Measurements from ENCODE around the gene CAPN9.
"Not testable (repeated sequence)": the region's sequence is repeated elsewhere in the genome, so short reads cannot be mapped to it uniquely, and the experiment has no call there.

Gene CAPN9

DNA sequence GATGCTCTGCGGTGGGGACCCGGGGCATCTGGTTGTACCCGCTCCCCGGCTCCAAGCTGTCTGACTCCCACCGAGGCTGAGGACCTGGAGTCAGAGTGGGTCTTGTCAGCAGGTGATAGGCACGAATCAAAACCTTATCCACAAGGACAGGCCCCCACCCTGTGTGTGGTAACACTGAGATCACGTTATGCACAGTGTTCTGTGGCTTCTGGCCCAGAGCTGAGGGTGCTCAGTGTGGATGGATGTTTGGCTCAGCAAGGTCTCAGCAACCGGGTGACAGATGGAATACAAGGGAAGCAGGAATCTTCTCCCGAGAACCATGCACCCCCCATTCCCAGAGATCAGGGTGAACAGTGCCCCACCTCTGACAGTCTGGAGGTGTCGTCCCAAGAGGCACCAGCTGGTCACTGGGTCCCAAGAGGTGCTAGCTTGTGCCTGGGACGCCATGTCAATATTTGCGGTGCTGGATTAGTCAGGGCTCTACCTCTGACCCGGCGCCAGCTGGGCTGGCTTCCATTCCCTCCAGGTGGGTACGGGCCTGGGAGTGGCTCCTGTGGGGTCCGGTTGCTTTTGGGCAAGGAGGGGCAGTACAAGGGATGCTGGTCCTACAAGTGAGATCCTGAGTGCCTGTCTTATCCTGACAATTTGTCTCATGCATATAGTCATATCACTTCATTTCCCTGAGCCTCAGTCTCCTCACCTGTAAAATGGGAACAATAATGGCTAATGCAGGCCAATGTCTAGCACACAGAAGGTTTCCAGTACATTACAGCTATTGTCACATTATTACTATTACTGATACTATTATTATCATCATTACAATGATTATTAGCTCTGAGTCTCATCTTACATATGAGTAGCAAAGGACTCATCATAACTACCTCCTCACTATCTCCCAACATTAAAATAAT is 957 bp downstream of the CAPN9 start:
- DNase-seq, result no peak

DNA sequence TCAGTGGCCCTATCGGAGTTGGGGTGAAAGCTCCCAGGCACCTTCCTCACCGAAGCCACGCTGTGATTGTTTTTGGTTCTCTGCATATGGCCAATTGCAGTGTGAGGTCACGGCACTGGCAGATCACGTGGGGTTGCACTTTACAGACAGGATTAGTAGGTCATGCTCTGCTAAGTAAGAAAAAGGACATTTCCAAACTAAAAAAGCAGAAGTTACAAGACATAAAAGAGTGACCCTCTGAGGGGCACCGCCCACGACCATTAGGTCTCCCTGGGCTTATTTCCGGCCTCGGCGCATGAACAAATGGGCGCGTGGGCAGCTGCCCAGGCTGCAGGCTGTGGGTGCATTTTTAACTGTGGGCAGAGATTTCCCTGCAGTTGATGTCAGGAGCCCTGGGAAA is 2.0 kb downstream of the CAPN9 start:
- no peak for DNase-seq

DNA sequence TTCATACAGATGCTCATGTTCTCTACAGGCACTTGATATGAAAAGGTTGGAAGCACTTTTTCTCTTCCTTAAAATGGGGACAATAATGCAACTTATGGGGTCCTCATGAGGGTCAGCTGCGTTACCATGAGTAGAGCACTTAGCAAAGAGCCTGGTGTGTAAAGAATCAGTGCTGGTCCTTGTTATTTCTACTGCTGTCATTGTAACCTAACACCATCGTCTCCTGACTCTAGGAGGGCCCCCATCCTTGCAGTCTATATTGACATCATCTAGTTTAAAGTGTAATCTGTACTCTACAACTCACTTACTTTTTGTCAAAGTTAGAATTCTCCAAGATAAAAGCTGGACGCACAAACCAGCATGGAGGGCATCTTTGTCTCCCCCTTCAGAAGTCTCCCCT is 2.4 kb downstream of the CAPN9 start:
- DNase-seq, result no peak

DNA sequence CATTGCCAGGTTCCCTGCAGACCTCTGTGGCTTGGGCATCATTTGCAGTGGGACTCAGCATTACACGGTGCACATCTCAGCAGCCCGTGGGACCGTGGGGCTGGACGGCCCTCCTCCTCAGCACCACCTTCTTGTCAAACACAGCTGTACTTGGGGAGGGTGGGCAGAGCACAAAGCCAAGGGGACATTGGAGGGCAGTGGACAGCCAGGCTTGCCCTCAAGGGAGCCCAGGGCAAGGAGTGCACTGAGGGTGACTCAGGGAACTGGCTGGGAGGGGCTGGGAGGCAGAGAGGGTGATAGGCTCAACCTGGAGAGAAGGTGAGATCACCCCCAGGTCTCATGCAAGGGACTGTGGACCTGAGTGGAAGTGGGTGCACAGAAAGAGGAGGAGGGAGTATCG is 3.4 kb downstream of the CAPN9 start:
- no peak for DNase-seq

DNA sequence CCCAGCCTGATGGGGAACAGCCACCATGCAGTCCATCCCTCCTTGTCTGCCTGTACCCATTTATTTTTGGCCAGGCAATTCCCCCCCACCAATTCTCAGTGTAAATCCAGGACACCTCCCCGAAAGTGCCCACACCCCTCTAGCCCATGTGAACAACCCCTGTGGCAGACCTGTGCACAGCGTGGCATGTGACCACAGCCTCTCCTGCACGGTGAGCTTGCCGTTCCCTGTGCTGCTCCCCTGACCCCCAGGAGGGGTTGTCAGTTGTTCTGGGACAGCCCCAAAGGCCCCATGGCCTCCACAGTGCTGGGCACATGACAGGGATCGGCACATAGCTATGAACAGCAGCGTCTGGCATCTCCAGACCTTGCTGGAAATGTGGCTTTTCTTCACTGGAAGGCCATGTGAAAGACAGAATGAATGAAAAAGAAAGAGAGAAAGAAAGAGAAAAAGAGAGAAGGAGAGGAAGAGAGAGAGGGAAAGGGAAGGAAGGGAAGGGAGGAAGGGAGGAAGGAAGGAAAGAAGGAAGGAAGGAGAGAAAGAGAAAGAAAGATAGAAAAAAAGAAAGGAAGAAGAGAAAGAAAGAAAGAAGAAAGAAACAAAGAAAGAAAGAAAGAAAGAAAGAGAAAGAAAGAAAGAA is 3.9 kb downstream of the CAPN9 start:
- DNase-seq, result no peak

DNA sequence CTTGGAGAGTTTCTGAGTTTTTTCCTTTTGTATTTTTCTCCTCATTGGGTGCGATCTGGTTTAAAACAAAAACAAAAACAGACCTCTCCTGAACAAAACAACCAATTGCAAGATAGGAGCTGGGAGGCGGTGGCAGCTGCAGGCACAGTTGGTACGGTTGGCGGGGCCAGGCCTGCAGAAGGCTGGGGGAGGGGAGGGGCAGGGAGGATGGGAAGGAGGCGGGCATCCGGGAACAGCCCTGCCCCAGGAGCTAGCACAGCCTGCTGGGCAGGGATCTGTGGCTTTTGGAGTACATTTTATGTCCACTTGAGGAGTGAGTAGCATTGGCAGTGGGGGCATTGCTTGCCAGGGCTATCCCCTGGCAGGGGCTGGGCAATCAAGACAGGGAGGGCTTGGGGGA is 5.2 kb downstream of the CAPN9 start:
- DNase-seq, result no peak

DNA sequence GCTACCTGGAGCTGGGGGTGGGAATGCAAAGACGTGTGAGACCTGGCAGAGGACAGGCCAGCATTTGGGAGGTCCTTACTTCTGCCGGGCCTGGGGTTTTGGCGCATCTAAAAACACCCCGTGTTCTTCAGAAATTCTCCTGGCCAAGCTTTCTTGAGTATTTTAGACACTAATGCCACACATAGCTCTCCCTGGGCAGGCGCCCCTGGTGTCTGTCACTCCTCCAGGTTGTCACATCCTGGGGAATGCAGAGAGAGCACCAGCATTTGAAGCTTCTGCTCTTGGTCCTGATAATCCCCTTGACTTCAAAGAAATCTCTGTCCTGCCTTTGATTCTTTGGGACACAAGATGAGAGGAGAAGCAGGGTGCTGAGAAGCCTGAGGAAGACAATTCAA is 6.0 kb downstream of the CAPN9 start:
- no peak for DNase-seq

DNA sequence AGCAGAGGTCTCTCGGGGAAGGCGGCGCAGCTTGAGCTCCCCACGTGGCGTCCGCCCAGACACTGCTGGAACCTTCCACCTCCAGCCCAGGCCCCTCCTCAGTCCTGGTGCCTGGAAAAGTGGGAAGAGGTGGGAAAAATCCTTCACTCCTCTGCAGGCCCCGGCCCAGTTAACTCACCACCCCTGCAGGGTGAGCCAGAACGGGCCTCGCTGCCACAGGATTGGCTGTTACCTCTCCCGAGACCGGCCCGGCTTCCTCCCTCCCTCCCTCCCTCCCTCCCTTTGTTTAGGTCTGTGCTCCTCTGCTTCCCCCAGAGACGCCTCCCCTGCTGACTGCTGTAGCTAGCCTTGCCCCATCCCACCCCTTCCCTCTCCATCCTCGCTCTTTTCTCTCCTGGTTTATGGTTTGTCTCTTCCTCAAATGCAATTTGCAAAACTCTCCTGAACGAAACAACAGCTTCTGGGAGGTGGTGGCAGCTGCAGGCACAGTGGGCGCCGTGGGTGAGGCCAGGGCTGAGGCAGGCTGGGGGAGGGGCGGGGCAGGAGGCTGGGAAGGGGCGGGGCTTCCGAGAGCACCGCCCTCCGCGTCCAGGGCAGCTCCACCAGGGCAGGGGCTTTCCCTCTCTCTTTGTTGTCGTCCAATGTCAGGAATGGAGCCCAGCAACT is 6.5 kb downstream of the CAPN9 start:
- DNase-seq, result no peak

DNA sequence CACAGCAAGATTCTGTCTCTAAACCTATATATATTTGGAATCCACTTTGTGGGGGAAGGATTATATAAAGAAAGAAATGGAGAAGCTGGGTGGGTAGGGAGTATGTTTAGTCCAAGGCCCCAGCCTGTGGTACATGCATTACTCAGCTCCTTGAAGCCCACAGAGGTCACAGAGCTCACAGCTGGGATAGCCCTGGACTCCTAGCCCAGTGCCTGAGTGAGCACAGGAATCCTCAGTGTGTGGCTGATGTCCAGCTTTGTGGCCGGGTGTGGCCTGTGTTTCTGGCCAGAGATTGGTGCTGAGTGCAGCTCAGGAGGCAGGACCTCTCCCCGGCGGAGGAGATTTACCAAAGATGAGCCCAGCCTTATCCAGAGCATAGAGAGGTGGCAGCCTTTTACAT is 7.6 kb downstream of the CAPN9 start:
- no peak for DNase-seq

DNA sequence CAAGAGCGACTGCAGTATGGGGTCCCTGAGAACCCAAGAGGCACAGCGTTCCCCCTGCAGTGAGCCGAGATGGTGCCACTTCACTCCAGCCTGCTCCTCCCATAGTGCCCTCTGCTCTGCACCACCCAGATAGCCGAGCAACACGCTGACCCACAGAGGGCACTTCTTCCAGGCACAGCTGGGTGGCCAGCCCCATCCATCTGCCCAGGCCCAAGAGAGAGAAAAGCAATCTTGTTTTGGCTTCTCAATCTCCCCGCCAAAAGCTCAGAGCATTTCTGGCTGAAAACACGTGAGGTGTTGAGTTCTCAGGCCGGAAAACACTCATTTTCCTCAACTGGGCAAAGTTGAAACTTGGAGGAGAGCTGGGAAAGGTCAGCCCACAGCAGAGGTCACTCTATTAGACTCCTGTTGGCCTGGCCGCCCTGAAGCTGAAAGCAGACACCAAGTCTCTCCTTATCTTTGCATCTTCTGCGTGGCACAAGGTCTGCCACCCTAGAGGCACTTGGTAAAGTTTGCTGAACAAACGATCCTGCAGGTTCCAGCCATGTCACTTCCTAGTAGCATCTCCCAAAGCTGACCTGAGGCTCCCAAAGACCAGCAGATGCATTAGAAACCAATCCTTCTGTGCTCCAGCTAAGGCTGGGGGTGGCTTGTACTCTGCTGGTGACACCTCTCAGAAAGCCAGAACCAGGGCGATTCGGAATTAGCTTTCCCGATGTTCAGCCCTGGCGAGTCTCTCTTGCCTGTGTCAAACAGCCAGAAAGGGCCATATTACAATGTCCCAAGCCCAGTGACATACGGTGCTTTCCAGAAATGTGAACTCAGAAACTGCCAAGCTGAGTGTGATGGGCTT is 10.9 kb downstream of the CAPN9 start:
- DNase-seq, result no peak

DNA sequence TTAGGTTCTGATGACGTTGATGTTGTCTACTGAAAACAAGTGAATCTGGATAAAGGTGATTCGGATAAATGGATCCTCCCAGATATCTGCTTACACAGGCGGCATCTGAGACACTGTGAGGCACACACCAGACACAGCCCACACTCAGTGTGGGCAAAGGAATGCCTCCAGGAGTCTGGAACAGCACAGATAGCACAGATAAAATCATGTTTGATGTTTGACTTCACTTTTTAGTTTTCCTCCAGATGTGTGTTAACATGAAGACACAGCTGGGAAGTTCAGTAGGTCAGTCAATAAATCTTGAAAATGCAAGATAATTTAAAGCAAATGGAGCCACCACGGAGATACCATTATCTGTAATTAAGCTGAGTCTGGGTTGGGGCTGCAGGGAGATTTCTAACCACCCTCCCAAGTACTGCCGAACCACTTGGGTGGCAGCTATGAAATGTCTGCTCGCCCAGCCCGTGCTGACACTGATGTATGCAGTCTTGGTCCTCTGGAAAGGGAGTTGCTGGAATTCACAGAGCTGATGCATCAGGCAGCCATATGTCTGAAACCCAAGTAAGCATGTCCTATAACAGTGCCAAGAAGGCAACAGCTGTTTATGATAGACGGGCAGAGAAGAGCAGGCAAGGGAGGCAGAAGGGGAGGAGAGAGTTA is 11.7 kb downstream of the CAPN9 start:
- DNase-seq, result no peak

DNA sequence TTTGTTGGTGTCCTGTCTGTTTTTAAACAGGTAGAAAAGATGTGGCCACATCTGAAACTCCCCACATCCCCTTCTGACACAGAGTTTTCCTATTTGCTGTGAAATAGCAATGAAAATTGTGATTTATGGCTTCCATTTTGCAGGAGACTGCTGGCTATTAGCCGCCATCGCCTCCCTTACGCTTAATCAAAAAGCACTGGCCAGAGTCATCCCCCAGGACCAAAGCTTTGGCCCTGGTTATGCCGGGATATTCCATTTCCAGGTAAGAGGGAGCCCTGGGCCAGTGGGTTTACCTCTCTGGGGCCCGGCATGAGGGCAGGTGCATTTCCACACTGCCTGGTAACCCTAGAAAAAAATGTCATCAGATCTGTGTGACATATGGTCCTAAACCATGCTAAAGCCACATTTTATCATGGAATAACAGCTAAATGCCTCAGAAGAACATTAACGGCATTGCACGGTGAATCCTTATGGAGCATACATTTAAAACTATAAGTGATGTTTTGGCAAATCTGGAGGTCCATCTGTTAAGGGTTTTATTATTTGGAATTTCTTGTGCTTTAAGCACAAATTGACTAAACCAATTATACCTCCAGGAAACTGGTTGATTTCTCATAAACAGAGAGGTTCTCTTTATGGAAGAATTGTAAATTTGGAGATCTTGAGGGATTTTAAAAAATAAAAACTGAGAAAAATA is 12.3 kb downstream of the CAPN9 start:
- DNase-seq, result no peak

DNA sequence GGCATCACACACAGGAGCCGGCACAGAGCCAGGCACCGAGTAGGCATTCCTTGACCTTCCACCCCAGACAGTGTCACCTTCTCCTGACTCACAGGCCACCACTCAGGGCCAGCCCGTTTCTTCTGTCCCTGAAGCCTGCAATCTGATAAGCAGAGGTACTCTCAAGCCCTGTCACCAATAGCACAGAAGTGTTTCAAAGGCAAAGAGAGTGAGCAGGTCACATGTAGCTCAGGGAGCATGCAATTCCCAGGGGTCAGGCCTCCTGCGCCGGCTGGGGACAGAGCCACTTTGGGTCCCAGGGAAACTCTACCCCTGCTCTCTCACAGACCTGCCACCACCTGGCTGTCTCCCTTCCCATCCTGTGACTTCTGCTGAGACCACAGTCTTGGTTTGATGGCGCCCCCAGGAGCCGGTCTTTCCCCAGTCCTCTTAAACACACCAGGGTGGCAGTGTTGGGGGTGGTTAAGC is 13.2 kb downstream of the CAPN9 start:
- DNase-seq, result no peak

DNA sequence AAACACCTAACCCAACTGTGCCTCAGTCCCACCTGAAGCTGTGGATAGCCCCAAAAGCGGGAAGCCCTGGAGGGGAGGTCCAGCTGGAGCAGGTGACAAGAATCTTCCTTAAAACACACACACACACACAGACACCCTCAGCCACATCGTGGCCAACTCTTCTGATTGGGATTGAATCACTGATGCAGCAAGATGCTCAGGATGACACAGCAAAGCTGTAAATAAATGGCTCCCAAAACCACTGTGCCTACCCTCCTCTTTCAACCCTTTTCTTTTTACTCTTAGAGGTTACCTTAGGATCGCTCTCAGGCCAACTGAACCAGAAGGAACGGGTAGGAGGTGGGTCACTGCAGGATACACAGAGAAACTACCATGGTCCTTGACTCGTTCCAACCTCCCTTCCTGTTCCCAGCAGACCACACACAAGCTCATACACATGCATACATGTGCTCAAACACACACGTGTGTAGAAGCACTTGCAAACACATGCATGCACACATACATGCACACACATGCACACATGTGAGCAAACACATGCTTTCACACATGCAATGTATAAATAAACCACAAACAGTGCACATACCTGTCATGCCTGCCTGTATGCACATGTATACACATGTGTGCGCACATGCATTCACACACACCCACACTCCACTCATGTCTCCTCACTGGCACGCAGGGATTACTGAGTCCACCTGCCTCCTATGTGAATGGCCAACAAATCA is 14.4 kb downstream of the CAPN9 start:
- no peak for DNase-seq

DNA sequence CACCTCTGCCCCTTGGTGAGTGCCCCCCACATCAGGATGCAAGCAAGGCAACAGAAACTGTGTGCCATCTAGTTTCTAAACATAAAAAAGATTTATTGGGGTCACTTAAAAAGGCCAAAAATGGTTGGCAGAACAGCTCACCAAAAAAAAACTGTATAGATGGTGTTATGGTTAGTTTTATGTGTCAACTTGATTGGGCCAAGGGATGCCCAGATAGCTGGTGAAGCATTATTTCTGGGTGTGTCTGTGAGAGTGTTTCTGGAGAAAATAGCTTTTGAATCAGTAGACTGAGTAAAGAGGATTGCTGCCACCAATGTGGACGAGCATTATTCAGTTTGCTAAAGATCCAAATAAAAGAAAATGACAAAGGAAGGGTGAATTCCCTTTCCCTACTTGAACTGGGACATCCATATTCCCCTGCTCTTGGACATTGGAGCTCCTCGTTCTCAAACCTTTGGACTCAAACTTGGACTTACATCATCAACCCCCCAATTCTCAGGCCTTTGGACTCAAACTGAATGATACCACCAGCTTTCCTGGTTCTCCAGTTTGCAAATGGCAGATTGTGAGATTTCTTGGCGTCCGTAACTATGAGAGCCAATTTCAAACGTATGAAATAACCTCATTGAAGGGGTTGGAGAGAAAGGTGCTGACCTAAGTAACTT is 16.9 kb downstream of the CAPN9 start:
- no peak for DNase-seq

DNA sequence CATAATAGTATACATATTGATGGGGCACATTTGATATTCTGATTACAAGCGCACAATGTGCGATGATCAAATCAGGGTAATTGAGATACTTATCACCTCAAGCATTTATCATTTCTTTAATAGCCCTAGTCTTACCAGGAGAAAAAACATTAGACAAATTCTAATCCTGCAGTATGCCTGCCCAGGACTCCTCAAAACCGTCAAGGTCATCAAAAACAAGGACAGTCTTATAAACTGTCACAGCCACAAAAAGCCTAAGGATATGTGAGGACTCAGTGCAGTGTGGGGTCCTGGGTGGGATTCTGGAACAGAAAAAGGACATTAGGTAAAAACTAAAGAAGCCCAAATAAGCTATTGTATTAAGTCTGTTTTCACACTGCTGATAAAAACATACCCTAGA is 19.1 kb downstream of the CAPN9 start:
- no peak for DNase-seq

DNA sequence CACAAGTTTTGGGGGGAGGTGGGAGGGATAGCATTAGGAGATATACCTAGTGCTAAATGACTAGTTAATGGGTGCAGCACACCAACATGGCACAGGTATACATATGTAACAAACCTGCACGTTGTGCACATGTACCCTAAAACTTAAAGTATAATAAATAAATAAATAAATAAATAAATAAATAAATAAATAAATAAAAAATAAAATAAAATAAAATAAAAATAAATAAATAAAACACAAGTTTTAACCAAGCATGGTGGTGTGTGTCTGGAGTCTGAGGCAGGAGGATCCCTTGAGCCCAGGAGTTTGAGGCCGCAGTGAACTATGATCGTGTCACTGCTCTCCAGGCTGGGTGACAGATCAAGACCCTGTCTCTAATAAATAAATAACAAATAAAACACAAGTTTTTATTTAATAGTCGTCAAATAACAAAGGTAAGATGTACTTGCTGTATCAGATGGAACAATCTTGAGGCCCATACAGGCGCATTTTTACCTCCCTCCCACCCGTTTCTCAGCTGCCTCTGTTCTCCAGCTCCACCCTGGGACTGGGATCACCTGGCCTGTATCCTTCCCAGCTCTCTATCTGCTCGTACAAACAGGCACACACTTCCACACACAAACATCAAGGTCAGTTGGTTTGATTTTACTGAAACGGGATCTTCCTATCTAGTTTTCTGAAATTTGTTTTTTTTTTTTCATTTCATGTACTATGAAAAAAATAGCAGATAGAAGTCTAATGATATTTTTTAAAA is 20.8 kb downstream of the CAPN9 start:
- DNase-seq, result not testable (repeated sequence)

DNA sequence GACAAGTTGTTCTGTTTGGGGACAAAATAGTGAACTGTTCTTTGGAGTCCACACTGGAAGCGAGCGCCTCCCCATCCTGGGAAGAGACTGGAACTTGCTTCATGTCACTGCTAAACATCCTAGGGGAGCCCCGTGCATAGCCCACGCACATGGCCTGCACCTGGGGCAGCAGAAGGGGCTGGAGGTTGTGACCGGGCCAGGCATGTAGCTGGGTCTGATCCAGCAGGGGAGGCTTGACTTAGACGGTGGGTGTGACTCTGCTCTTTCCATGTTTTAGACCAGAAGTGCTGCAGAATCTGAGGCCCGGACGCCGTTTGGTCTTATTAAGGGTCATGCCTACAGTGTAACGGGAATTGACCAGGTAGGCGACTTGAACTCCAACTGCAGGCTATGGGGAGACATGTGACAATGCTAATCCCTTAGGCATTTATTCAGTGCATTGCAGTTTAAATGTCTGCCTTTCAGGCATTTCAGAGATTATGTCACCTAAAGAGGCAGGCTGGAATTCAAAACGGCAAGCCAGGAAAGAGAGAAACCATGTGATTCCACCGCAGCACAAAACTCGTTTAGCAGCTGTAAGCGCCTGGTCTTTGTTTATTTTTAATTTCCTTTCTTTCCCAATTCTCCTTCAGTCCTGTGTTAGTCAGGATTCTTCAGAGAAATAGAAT is 21.8 kb downstream of the CAPN9 start:
- DNase-seq, result no peak

DNA sequence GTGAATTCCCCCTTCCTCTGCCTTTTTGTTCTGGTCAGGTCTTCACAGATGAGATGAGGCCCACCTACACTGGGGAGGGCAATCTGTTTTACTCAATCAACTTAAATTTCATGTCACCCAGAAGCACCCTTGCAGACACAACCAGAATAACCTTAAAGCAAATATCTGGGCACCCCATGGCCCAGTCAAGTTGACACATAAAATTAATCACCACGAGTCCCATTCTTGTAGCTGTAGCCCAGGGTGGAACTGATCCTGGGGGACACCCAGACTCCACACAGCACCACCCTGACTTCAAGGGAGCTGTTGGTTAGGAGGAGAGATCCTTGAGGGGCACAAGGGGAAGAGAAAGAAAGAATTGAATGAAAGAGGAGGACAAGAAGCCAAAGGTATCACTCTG is 23.1 kb downstream of the CAPN9 start:
- no peak for DNase-seq
